Fibroblast of pulmonary artery (primary cell): ENCODE results near the gene KRTAP10-12.

Experiments
- DNase-seq: peaks from one replicate; pipeline ENCODE4 v3.0.0-alpha.2; 2010; ENCODE audit warnings: low read depth
- H3K4me3 ChIP-seq: replicated peaks from 2 replicates; pipeline ENCODE4 v1.5.1; 2011; ENCODE audit warnings: low read depth, mild to moderate bottlenecking, control low read depth, low read length, moderate library complexity
- TF ChIP-seq, protein P1 (sequence below): IDR thresholded peaks from 2 replicates; pipeline ENCODE4 v1.5.1; 2011; ENCODE audit warnings: mild to moderate bottlenecking, control low read depth, low read length, inconsistent platforms; ENCODE audit errors: missing control alignments

The KRTAP10-12 gene

DNA sequence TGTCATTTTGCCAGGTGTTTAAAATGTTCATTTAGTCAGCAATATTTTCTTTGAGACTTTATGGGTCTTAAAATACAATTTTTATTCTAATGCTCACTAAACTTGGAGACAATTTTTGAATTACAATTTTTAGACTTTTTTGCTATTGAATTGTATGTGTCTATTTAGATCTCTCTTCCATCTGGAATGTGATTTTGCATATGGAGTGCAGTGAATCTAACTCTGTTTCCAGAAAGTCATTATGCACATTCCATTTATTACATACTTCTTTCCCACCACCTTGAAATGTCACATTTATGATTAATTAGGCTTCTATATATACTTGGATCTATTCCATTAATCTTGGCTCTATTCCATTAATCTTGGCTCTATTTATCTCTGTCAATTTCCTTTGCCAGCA is 20.0 kb downstream of the KRTAP10-12 start:
- DNase-seq, result no peak
- TF ChIP-seq, protein P1, sequence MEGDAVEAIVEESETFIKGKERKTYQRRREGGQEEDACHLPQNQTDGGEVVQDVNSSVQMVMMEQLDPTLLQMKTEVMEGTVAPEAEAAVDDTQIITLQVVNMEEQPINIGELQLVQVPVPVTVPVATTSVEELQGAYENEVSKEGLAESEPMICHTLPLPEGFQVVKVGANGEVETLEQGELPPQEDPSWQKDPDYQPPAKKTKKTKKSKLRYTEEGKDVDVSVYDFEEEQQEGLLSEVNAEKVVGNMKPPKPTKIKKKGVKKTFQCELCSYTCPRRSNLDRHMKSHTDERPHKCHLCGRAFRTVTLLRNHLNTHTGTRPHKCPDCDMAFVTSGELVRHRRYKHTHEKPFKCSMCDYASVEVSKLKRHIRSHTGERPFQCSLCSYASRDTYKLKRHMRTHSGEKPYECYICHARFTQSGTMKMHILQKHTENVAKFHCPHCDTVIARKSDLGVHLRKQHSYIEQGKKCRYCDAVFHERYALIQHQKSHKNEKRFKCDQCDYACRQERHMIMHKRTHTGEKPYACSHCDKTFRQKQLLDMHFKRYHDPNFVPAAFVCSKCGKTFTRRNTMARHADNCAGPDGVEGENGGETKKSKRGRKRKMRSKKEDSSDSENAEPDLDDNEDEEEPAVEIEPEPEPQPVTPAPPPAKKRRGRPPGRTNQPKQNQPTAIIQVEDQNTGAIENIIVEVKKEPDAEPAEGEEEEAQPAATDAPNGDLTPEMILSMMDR, result no peak
- no peak overlapping the region for H3K4me3 ChIP-seq

DNA sequence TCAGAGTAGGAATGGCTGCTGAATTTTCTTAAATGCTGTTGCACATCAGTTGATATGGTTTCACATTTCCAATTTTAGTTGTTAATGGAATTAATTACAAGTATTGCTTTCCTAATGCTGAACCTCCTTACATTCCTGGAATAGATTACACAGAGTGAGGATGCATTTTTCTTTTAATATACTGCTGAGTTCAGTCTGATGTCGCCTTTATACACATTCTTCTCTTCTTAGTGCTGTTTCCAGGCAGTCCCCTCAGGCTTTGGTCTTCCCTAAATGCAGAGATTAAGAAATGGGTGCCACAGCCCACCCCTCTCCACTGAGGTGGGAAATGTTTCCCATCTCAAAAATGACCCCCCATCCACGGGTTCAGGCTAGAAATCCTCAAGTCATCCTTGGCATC is 21.1 kb downstream of the KRTAP10-12 start:
- H3K4me3 ChIP-seq, result no peak overlapping the region
- no peak for DNase-seq

DNA sequence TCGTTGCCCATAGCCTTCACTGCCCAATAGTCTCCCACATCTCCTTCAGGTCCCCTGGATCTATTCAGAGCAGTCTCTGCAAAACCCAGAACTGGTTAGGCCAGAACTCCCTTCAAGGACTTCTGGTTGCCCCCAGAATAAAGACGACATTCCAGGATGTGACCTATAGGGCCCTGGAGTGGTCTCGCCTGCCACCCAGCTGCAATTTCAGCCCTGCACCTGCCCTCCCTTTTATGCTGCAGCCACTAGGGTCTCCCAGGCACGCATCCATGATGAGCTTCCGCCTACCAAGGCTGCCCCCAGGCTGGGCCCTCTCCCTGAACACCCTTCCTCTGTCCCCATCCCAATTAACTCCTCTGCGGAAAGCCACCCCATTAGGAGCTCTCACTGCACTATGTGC is 21.6 kb downstream of the KRTAP10-12 start:
- H3K4me3 ChIP-seq, result no peak overlapping the region
- TF ChIP-seq, protein P1, result no peak
- DNase-seq, result no peak

More for the DNA sequence above, 21.1 kb downstream of the KRTAP10-12 start:
- TF ChIP-seq, protein P1, result no peak

DNA sequence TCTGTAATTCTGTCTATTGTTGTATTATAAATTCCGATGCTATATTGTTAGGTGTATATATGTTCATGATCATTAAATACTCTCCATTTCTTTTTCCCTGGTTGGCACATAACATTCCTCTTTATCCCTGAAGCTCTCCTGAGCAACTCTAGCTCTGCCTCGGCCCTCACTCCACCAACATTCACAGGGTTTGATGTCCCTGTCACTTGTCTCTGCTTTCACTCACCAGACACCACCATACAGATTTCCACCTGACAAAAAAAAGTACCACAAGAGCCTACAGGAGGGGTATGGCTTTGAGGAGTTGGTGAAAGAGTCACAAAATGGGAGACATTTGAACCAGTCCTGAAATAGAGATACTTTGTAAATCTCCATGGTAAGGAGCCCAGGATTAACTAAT is 23.2 kb downstream of the KRTAP10-12 start:
- no peak for DNase-seq
- TF ChIP-seq, protein P1, result no peak
- no peak overlapping the region for H3K4me3 ChIP-seq

DNA sequence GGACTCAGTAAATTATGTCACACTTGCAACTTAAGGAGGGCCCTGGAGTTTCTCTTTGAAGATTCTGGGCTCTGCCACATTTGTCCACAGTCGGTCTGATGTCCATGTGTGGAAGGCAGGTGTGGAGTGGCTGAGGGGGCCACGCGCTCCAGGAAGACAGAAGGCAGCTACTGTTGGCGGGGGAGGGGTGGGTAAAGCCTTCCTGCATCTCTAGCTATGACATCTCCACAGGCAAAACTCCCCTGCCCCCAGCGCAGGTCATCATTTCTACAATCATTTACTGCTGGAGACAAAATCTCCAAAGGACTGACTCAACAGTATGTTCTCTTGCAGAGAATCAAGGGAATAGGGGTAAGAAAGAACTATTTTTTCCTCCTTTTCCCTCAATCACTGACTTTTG is 25.8 kb downstream of the KRTAP10-12 start:
- no peak for DNase-seq
- no peak overlapping the region for H3K4me3 ChIP-seq
- TF ChIP-seq, protein P1, result no peak

DNA sequence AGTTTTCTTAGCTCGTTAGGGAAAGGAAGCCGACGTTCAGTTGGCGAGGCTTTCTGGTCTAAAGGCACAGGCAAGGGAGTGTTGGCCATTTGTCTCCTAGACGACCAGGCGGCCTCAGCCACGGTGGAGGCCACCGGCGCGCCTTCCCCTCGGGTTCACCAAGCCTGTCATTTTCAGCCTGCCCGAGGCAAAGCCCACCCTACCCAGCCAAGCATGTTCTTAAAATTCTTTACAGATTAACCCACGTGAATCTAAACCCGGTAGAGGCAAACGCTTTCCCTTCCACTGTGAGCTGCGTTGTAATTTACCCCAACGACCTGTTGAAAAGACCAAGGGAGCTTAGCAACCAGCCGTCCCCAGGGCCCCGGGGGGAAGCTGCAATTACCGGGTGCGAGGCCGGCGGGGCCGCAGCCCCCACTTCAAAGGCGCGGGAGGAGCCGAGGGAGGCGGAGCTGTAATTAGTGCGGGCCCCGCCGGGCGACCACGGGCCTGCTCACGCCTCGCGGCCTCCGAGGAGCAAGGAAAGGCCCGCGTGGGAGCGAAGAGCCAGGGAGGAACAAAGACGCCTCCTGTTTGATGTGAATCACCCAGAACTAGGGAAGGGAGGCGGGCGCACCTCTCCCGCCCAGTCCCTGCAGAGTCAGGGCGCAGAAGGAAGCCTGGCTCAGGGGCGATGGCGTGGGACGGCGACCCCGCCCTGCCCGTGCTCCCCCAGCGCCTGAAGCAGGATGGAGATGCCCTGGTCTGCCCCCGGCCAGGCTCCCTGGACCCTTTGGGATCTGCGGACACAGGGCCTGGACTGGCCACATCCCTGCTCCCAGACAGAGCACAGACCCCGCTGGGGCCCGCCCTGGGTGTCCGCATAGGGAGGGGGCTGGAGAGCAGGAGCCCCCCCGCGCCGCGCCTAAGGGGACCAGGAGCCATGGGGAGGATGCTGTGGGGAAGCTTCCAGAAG is 26.5 kb downstream of the KRTAP10-12 start:
- no peak overlapping the region for H3K4me3 ChIP-seq
- no peak for DNase-seq
- TF ChIP-seq, protein P1, result no peak
